ENCODE measurements around the gene KCNMB2.

DNA sequence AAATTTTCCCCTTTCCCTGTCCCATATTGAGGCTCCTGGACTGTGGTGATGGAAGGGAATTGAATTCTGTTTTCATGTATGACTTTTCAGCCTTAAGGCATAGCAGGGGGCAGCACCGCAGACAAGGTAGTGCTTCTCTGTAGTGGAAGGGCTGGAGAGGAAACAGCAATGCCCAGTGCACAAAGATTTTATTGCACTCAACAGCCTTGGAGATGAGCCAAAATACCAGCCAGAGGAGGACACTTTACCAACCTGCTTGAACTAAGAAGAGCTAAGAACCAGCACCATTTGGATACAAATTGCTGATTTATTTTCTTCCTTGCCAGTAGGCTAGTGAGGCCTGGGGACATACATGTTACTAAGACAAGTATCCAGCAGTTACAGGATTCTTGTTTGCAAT lies 98.7 kb downstream of the KCNMB2 start:
- TF ChIP-seq, protein P1, sequence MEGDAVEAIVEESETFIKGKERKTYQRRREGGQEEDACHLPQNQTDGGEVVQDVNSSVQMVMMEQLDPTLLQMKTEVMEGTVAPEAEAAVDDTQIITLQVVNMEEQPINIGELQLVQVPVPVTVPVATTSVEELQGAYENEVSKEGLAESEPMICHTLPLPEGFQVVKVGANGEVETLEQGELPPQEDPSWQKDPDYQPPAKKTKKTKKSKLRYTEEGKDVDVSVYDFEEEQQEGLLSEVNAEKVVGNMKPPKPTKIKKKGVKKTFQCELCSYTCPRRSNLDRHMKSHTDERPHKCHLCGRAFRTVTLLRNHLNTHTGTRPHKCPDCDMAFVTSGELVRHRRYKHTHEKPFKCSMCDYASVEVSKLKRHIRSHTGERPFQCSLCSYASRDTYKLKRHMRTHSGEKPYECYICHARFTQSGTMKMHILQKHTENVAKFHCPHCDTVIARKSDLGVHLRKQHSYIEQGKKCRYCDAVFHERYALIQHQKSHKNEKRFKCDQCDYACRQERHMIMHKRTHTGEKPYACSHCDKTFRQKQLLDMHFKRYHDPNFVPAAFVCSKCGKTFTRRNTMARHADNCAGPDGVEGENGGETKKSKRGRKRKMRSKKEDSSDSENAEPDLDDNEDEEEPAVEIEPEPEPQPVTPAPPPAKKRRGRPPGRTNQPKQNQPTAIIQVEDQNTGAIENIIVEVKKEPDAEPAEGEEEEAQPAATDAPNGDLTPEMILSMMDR (IDR thresholded peaks at IDR 0.05), result no peak
- TF ChIP-seq POLR2A (IDR thresholded peaks at IDR 0.05), result no peak
